Activated naive CD4-positive, alpha-beta T cell treated with anti-CD3 and anti-CD28 coated beads for 36 hours (primary cell): Measurements from ENCODE around the gene ZNF214. TPM values are rescaled to one million over a fixed set of nuclear protein-coding genes. Genes with fewer than 3 reads are reported as not detected.

ENCODE experiments used
- CTCF ChIA-PET: fragments of 350-600 bp; sonication (Branson Sonifier 250); formaldehyde crosslinking; loops from one replicate; lab custom pipeline; 2021; ENCODE audit warnings: antibody characterized with exemption; lab: Charles Lee
- DNase-seq: peaks from one replicate; pipeline ENCODE4 v3.0.0-alpha.2; 2020
- H3K27ac Mint-ChIP-seq: one replicate; pipeline ENCODE4 v1.8.0; 2021; ENCODE audit warnings: mild to moderate bottlenecking, mixed read lengths
- H3K27me3 Mint-ChIP-seq: one replicate; pipeline ENCODE4 v1.8.0; 2021; ENCODE audit warnings: low read depth, mixed read lengths
- H3K36me3 Mint-ChIP-seq: one replicate; pipeline ENCODE4 v1.8.0; 2021; ENCODE audit warnings: low read depth, mixed read lengths
- H3K4me1 Mint-ChIP-seq: one replicate; pipeline ENCODE4 v1.8.0; 2021; ENCODE audit warnings: low read depth, mixed read lengths
- H3K4me3 Mint-ChIP-seq: one replicate; pipeline ENCODE4 v1.8.0; 2021; ENCODE audit warnings: mild to moderate bottlenecking, moderate library complexity, mixed read lengths
- H3K9me3 Mint-ChIP-seq: one replicate; pipeline ENCODE4 v1.8.0; 2021; ENCODE audit warnings: mixed read lengths
- intact Hi-C: fragments of 100-400 bp; cut with micrococcal nuclease; formaldehyde crosslinking; loops from one replicate; pipeline ENCODE4 v1.15.1; 2023
- total RNA-seq, 2 experiments: library from RNA; stranded (reverse); gene quantifications; one replicate each; pipeline ENCODE4 v1.2.3, GENCODE V29; 2021

The ZNF214 gene
- total RNA-seq, result not detected

GRCh38 chr11:7020183-7020917 is at the start of gene ZNF214, which contains the start of gene NLRP14:
Gene ZNF214 (minus strand): TSS chr11:7020346. CDS start chr11:7002835, 17,511 bp downstream.
Gene NLRP14 (plus strand): TSS chr11:7020479. CDS start chr11:7038587, 18,108 bp downstream.
- Mint-ChIP-seq H3K36me3 (no peaks in the 10 kb centered on the region), H3K4me1 (peaks cover 7% of the 10 kb centered on the region), H3K4me3 (peak within 1 kb of the TSS; percentile 47), H3K27ac (no peak within 1 kb of the TSS), H3K9me3 (no peaks in the 10 kb centered on the region), H3K27me3 (peaks cover 29% of the 10 kb centered on the region)
- peak; percentile 17 for DNase-seq
- intact Hi-C loops, result no loop called here
- CTCF ChIA-PET, result no interaction called here

DNA sequence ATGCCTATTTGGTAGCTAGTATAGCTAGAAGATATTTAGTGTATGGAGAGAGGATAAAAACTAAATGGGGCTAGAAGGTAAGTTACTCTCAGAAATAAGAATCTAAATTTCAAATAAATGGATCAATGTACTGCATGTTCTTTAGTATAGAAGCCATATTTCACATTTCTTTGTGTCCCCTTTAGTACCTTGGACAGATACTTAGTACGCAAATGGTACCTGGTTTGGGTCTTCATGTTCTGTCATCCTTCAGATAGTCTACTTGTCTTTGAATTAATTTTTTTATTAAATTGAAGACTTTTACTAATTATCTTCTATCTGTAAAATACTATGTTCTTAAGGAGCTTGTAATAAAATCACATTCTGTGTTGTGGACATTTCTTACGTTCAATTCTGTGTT is 42.4 kb upstream of the ZNF214 start:
- Mint-ChIP-seq H3K9me3 (peaks cover 2% of the 10 kb centered on the region), H3K4me3 (no peak overlapping the region), H3K4me1 (no peaks in the 10 kb centered on the region), H3K27ac (no peak overlapping the region), H3K36me3 (no peaks in the 10 kb centered on the region), H3K27me3 (peaks cover 5% of the 10 kb centered on the region)
- CTCF ChIA-PET, result interaction anchor here (0.6 kb wide), 1 partner anchor 10 kb away, joined by 3 read pairs; no protein-coding TSS in a partner anchor
- intact Hi-C loops, result no loop called here
- DNase-seq, result no peak

DNA sequence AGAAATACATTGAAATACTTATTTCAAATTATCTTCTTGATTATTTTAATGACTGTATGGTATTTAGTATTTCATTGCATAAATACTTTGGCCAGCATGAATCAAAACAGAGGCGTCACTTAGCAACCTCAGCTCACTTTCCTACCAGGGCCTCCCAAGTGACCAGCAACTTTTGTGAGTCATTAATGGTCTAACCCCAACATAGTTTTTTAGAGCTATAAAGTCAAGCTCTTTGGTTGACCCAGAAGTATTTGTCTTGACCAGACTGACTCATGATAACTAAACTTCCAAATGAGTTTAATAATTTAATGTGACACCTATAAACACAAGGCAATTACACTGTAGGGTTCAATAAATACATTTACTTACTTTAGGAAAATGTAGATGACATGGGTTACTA is 40.7 kb upstream of the ZNF214 start:
- intact Hi-C loops, result no loop called here
- Mint-ChIP-seq H3K4me3 (no peak overlapping the region), H3K36me3 (no peaks in the 10 kb centered on the region), H3K4me1 (no peaks in the 10 kb centered on the region), H3K27me3 (peaks cover 2% of the 10 kb centered on the region), H3K9me3 (no peaks in the 10 kb centered on the region), H3K27ac (no peak overlapping the region)
- CTCF ChIA-PET, result interaction anchor here (0.5 to 0.7 kb wide), 2 partner anchors 9 to 36 kb away, joined by 3 to 4 read pairs; no protein-coding TSS in a partner anchor
- no peak for DNase-seq

GRCh38 chr11:7057641-7058040 is 37.5 kb upstream of the ZNF214 start:
- Mint-ChIP-seq H3K9me3 (no peaks in the 10 kb centered on the region), H3K4me3 (no peak overlapping the region), H3K27ac (no peak overlapping the region), H3K27me3 (peaks cover 2% of the 10 kb centered on the region), H3K4me1 (no peaks in the 10 kb centered on the region), H3K36me3 (no peaks in the 10 kb centered on the region)
- CTCF ChIA-PET, result no interaction called here
- intact Hi-C loops, result no loop called here
- DNase-seq, result no peak

GRCh38 chr11:7056828-7057513 is 36.8 kb upstream of the ZNF214 start:
- Mint-ChIP-seq H3K27ac (no peak overlapping the region), H3K4me3 (no peak overlapping the region), H3K9me3 (no peaks in the 10 kb centered on the region), H3K36me3 (no peaks in the 10 kb centered on the region), H3K4me1 (no peaks in the 10 kb centered on the region), H3K27me3 (no peaks in the 10 kb centered on the region)
- no peak for DNase-seq
- CTCF ChIA-PET, result no interaction called here
- intact Hi-C loops, result no loop called here

DNA sequence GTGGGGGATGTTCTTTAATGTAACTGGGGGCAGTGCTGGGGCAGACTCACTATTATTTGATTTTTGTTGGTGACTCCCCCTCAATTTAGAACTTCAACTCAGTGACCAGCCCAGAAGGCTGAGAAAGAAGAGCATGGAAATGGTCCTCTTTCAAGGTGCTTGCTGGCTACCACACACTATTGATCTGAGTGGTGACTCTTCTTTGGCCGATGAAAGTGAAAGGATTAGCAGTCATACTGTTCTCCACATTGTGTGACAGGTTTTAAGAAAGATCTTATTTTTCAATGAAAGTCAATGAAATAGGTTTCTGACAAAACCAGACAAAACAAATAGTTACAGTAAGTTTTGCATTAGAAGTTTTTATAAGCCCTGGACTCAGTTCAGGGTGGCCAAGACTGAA is 30.0 kb upstream of the ZNF214 start:
- DNase-seq, result no peak
- Mint-ChIP-seq H3K27me3 (peaks cover 11% of the 10 kb centered on the region), H3K36me3 (no peaks in the 10 kb centered on the region), H3K9me3 (no peaks in the 10 kb centered on the region), H3K4me3 (no peak overlapping the region), H3K27ac (no peak overlapping the region), H3K4me1 (no peaks in the 10 kb centered on the region)
- CTCF ChIA-PET, result no interaction called here
- intact Hi-C loops, result no loop called here

DNA sequence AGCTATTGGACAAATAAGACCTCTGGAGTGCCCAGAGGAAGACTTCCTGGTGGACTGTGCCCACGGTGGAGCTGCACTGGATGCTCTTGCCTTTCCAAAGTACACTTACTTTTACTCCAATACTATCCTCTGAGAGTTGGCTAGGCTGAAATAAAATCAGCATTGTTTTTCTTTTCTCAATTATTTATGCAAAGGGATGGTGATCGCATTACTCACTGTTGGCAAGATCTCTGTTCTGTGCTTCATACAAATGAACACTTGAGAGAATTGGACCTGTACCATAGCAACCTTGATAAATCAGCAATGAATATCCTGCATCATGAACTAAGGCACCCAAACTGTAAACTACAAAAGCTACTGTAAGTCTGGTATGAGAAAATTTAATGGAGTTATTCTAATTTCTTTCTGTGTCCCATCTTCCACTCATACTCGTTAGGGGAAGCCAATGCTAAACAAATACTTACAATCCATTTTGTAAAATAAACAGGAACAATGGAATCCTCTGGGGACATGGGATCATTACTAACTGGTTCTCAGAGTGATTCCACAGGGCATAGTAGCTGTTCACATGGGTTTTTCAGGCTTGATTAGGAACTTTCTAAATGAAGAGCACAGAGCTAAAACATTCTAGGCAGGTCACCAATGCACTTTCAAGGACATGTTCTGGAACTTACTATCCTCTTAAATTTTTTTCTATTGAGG is 26.5 kb upstream of the ZNF214 start:
- intact Hi-C loops, result no loop called here
- Mint-ChIP-seq H3K27ac (no peak overlapping the region), H3K9me3 (no peaks in the 10 kb centered on the region), H3K36me3 (no peaks in the 10 kb centered on the region), H3K4me3 (no peak overlapping the region), H3K4me1 (no peaks in the 10 kb centered on the region), H3K27me3 (peaks cover 11% of the 10 kb centered on the region)
- DNase-seq, result no peak
- CTCF ChIA-PET, result no interaction called here

- intact Hi-C loops, result no loop called here
- H3K4me3 Mint-ChIP-seq, result no peak overlapping the region
- no peak overlapping the region for H3K27ac Mint-ChIP-seq
- CTCF ChIA-PET, result interaction anchor here (0.6 kb wide), 1 partner anchor 428 kb away, joined by 4 read pairs; no protein-coding TSS in a partner anchor
- H3K9me3 Mint-ChIP-seq, result no peaks in the 10 kb centered on the region
- H3K36me3 Mint-ChIP-seq, result no peaks in the 10 kb centered on the region
- peaks cover 4% of the 10 kb centered on the region for H3K27me3 Mint-ChIP-seq
- no peak for DNase-seq
- no peaks in the 10 kb centered on the region for H3K4me1 Mint-ChIP-seq
These were observed 13.9 kb upstream of the ZNF214 start for GRCh38 chr11:7034019-7034418.

DNA sequence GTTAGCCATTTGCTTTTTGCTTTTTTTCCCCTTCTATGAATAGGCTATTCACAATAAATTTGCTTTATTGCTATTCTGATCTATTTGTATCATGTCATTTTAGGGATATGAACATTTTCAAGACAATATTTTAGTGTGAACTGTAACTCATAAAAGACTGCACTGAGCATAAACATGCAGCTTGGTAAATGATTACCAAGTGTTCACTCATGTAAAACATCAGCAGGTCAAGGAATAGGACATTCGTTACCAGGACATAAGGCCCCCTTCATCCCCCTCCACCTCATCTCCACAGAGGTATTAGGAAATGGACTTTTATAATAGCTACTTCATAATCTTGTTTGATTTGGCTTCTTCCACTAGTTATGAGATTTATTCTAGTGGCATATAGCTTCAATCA is 12.5 kb upstream of the ZNF214 start:
- DNase-seq, result no peak
- no peaks in the 10 kb centered on the region for H3K36me3 Mint-ChIP-seq
- H3K27ac Mint-ChIP-seq, result no peak overlapping the region
- peaks cover 4% of the 10 kb centered on the region for H3K27me3 Mint-ChIP-seq
- no peaks in the 10 kb centered on the region for H3K4me1 Mint-ChIP-seq
- no peak overlapping the region for H3K4me3 Mint-ChIP-seq
- no peaks in the 10 kb centered on the region for H3K9me3 Mint-ChIP-seq
- CTCF ChIA-PET, result no interaction called here
- intact Hi-C loops, result no loop called here

DNA sequence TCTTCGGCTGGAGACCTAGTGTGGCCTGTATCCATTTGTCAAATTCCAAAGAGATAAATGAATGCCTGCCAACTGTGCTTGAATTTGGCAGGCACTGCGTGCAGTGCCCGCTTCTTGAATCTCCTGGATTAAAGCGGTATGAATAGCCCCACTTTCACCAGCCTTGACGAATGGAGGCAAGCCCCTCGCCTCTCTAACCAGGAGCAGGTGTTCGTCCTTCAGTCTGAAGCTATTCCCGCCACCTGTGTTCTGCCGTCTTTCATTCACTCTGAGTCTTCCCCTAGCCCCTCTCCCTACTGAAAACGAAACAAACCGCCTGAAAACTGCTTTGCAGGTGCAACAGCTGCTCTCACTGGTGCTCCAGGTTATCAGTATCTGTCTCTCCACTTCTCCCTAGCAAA is 11.3 kb upstream of the ZNF214 start:
- intact Hi-C loops, result no loop called here
- Mint-ChIP-seq H3K4me1 (no peaks in the 10 kb centered on the region), H3K36me3 (no peaks in the 10 kb centered on the region), H3K27ac (no peak overlapping the region), H3K9me3 (no peaks in the 10 kb centered on the region), H3K4me3 (no peak overlapping the region), H3K27me3 (peaks cover 4% of the 10 kb centered on the region)
- CTCF ChIA-PET, result no interaction called here
- DNase-seq, result no peak

GRCh38 chr11:7030836-7031235 is 10.7 kb upstream of the ZNF214 start:
- Mint-ChIP-seq H3K27ac (no peak overlapping the region), H3K27me3 (peaks cover 4% of the 10 kb centered on the region), H3K4me3 (no peak overlapping the region), H3K4me1 (no peaks in the 10 kb centered on the region), H3K36me3 (no peaks in the 10 kb centered on the region), H3K9me3 (no peaks in the 10 kb centered on the region)
- DNase-seq, result no peak
- CTCF ChIA-PET, result interaction anchor here (0.7 kb wide), 1 partner anchor 173 kb away, joined by 5 read pairs; no protein-coding TSS in a partner anchor
- intact Hi-C loops, result no loop called here

- H3K9me3 Mint-ChIP-seq, result no peaks in the 10 kb centered on the region
- no peak for DNase-seq
- H3K36me3 Mint-ChIP-seq, result no peaks in the 10 kb centered on the region
- CTCF ChIA-PET, result no interaction called here
- no peaks in the 10 kb centered on the region for H3K4me1 Mint-ChIP-seq
- H3K27ac Mint-ChIP-seq, result no peak overlapping the region
- H3K4me3 Mint-ChIP-seq, result no peak overlapping the region
- no peaks in the 10 kb centered on the region for H3K27me3 Mint-ChIP-seq
- intact Hi-C loops, result no loop called here
These were observed 8.0 kb upstream of the ZNF214 start for GRCh38 chr11:7028141-7028540.
